ENCODE data around the gene FBXO34. TPM values are rescaled to one million over a fixed set of nuclear protein-coding genes. Genes with fewer than 3 reads are reported as not detected.

Gene FBXO34
- total RNA-seq, 2 experiments from 2014 or later, result 26.3 to 28.8 TPM

- BruUV-seq (replicated peaks), result no TSS peak
- H3K9me2 ChIP-seq (ENCODE audit: insufficient read depth, low read length), result no peaks in the 10 kb centered on the region
Observed at GRCh38 chr14:55241673-55242072, 29.5 kb upstream of the FBXO34 start.

GRCh38 chr14:55243386-55243785 is 27.8 kb upstream of the FBXO34 start:
- intact Hi-C loops (cut with micrococcal nuclease; ENCODE audit: unreplicated experiment), result no loop called here
- Histone ChIP-seq H4K20me1 (ENCODE audit: insufficient read depth, low read length) (no peaks in the 10 kb centered on the region), H2AFZ (ENCODE audit: low read length) (no peak overlapping the region), H3K4me3 (ENCODE audit: low read depth, low read length, poor library complexity, severe bottlenecking) (no peak overlapping the region), H3K79me2 (ENCODE audit: insufficient read depth, low read depth, low read length) (no peaks in the 10 kb centered on the region), H3K27ac (ENCODE audit: low read depth, low read length, poor library complexity, severe bottlenecking) (no peak overlapping the region), H3K36me3 (ENCODE audit: insufficient read depth, low read length) (no peaks in the 10 kb centered on the region), H3K4me1 (ENCODE audit: insufficient read depth, low read length, poor library complexity, severe bottlenecking) (no peaks in the 10 kb centered on the region), H3K9me2 (ENCODE audit: insufficient read depth, low read length) (no peaks in the 10 kb centered on the region), H3K9me3 (ENCODE audit: low read length) (no peaks in the 10 kb centered on the region), H3K4me2 (ENCODE audit: low read length) (no peak overlapping the region)
- TF ChIP-seq EZH2phosphoT487 (IDR thresholded peaks at IDR 0.05; ENCODE audit: borderline replicate concordance, low read depth, low read length) (no peak), CTCF (conservative IDR thresholded peaks at IDR 0.05; ENCODE audit: low read length) (no peak)
- ChIA-PET POLR2A (no interaction called here), CTCF (ENCODE audit: unreplicated experiment) (interaction anchor here (0.6 kb wide), 1 partner anchor 188 kb away, joined by 3 read pairs; no protein-coding TSS in a partner anchor)
- no peak for DNase-seq (ENCODE audit: low spot score)
- BruUV-seq (replicated peaks), result no TSS peak

More at GRCh38 chr14:55241673-55242072, 29.5 kb upstream of the FBXO34 start:
- ChIA-PET CTCF (ENCODE audit: unreplicated experiment) (no interaction called here), POLR2A (no interaction called here)
- no peaks in the 10 kb centered on the region for H3K9me3 ChIP-seq (ENCODE audit: low read length)
- H4K20me1 ChIP-seq (ENCODE audit: insufficient read depth, low read length), result no peaks in the 10 kb centered on the region
- no peaks in the 10 kb centered on the region for H3K4me1 ChIP-seq (ENCODE audit: insufficient read depth, low read length, poor library complexity, severe bottlenecking)
- H2AFZ ChIP-seq (ENCODE audit: low read length), result no peak overlapping the region
- no peak overlapping the region for H3K27ac ChIP-seq (ENCODE audit: low read depth, low read length, poor library complexity, severe bottlenecking)
- no peaks in the 10 kb centered on the region for H3K36me3 ChIP-seq (ENCODE audit: insufficient read depth, low read length)
- DNase-seq (ENCODE audit: low spot score), result no peak
- H3K4me3 ChIP-seq (ENCODE audit: low read depth, low read length, poor library complexity, severe bottlenecking), result no peak overlapping the region
- H3K4me2 ChIP-seq (ENCODE audit: low read length), result no peak overlapping the region
- no peaks in the 10 kb centered on the region for H3K79me2 ChIP-seq (ENCODE audit: insufficient read depth, low read depth, low read length)
- no peak for TF ChIP-seq EZH2phosphoT487 (IDR thresholded peaks at IDR 0.05; ENCODE audit: borderline replicate concordance, low read depth, low read length)
- TF ChIP-seq CTCF (conservative IDR thresholded peaks at IDR 0.05; ENCODE audit: low read length), result no peak
- intact Hi-C loops (cut with micrococcal nuclease; ENCODE audit: unreplicated experiment), result no loop called here

- ChIA-PET CTCF (ENCODE audit: unreplicated experiment) (no interaction called here), POLR2A (no interaction called here)
- no peaks in the 10 kb centered on the region for H3K4me1 ChIP-seq (ENCODE audit: insufficient read depth, low read length, poor library complexity, severe bottlenecking)
- H3K9me3 ChIP-seq (ENCODE audit: low read length), result no peaks in the 10 kb centered on the region
- H3K4me2 ChIP-seq (ENCODE audit: low read length), result no peak overlapping the region
- no peaks in the 10 kb centered on the region for H3K36me3 ChIP-seq (ENCODE audit: insufficient read depth, low read length)
- TF ChIP-seq CTCF (conservative IDR thresholded peaks at IDR 0.05; ENCODE audit: low read length), result no peak
- no TSS peak for BruUV-seq (replicated peaks)
- no peaks in the 10 kb centered on the region for H3K79me2 ChIP-seq (ENCODE audit: insufficient read depth, low read depth, low read length)
- H3K27ac ChIP-seq (ENCODE audit: low read depth, low read length, poor library complexity, severe bottlenecking), result no peak overlapping the region
- H3K9me2 ChIP-seq (ENCODE audit: insufficient read depth, low read length), result no peaks in the 10 kb centered on the region
- intact Hi-C loops (cut with micrococcal nuclease; ENCODE audit: unreplicated experiment), result no loop called here
- no peak overlapping the region for H2AFZ ChIP-seq (ENCODE audit: low read length)
- H3K4me3 ChIP-seq (ENCODE audit: low read depth, low read length, poor library complexity, severe bottlenecking), result no peak overlapping the region
- H4K20me1 ChIP-seq (ENCODE audit: insufficient read depth, low read length), result no peaks in the 10 kb centered on the region
- no peak for DNase-seq (ENCODE audit: low spot score)
Observed at GRCh38 chr14:55243813-55244212, 27.4 kb upstream of the FBXO34 start.
